NCI-H128 (cell line): ENCODE results near the gene SOCS1.
A peak's percentile ranks its signal among the peaks of the same experiment; 100 is the strongest.

Experiments used
- DNase-seq: peaks from one replicate; lab custom pipeline; 2025; ENCODE audit not compliant: unreplicated experiment; lab: John Stamatoyannopoulos, UW

SOCS1 gene

DNA sequence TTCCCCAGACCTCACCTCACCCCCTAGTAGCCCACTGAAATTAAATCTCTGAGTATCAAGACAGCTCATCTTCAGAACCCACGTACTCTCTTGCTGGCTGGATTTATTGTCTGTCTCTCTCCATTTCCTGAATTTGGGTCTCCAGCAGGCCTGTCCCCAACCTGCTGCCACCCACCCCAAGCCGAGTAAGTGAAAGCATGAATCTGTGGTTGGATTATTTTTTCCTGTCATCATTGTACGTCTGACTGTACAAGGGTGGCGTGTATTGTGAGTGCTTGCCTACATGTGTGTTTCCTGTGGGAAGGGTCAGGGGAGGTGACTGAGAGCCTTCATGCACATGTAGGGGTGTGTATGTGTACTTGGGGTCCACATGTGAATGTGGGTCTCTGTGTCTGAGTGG lies 7.7 kb upstream of the SOCS1 start:
- DNase-seq: no peak

DNA sequence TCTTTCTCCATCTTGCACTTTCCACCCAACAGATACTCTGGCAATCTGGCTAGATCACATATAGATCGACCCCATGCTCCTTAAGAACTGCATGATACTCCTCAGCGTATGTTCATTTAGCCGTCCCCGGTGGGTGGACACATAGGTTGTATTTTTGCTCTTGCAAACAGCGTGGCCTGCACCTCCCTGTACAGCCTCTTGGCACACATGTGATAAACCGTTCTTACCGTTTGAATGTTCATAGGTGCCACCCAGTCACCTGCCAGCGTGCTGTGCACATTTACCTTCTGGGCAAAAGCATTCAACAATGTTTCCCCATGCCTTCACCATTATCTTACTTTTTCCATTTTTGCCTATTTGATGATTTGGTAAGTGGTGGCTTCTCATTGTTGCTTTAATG lies 6.9 kb upstream of the SOCS1 start:
- DNase-seq: no peak

DNA sequence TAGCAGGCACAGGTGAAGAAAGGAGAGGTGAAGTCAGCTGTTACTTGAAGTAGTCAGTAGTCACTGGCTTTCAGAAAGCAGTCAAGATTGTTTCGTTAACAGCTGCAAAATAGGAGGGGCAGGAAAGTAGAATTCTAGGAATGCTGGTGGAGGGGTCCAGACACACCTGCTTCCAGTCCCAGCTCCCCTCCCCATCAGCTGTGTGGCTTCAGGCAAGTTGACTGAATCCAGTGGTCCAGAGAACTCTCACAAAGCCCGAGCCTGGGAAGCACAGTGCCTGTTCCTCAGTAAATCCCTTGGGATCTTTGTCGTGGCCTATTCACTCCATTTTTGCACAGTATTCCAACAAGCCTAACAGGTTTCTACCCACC lies 4.6 kb upstream of the SOCS1 start:
- DNase-seq: no peak

DNA sequence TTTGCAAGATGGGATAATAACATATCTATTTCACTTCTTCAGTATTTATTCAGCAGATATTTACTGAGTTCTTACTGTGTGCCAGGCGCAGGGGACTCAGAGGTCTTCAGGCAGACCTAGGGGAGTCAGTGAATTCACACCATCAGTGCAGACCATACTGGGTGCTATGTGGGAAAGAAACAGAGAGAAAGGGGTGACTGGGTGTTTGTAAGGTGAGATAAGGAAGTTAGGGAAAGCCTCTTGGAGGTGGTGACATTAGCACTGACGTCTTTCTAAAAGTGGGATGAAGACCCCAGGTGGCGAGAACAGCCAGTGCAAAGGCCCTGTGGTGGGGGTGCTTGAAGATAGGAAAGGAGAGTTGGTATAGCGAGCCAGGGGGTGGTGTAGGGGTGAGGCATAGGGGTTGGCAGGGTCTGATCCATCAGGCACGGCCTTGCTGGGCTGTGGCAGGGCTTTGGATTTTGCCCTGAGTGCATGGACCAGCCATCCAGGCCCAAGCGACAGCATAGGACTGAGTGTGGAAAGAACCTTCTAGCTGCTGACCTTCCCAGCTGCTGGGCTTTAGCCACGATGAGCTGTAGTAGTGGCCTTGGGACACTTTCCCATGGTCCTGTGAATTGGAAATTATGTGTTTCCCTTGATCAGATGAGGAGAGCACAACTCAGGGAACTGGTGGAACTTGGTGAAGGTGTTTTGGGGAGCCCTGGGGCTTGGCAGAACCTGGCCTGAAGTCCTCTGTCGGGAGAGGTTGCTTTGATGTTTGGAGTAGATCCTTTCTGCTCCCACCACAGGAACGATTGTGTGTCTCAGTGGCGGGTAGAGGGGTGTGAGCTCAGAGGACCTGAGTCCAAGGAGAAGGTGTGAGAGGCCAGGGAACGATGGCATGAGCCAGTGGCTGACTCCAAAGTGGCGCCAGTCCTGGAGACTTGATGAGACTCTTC lies 3.9 kb upstream of the SOCS1 start:
- no peak for DNase-seq

DNA sequence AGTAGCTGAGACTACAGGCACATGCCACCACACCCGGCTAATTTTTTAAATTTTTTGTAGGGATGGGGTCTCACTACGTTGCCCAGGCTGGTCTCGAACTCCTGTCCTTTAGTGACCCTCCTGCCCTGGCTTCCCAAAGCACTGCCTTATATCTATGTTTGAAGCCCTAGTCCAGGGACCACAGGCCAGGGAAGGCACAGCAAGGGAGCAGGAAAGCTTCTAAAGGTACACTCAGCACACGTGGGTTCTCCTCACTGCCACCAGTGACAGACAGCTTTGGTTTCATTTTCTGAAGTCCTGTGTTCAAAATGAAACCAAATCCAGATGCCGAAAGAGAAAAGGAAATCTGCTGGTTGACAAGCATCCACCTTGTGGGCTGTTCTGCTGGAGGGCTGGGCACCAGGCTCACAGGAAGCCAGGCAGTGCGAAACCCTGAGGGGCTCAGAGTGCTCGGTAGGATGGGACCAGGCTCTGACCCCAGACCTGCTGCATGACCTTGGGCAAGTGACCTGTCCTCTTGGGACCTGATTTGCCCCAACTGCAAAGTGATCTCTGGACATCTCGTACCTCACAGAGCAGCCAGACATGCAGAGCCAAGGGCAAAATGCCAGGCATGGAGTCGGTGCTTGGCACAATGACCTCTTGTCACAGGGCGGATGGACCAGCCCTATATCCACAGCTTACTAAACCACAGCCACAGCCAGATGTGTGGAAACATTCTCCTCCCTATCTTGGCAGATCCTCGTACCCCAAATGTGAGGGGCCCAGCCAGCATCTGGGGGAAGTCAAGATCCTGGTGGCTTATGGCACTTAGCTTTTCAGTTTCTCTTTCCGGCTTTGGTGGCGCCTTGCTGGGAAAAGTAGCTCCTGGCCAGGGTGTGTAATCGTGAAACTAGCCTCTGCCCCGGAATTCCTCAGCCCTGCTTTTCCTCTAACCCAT lies 2.8 kb upstream of the SOCS1 start:
- DNase-seq: no peak

DNA sequence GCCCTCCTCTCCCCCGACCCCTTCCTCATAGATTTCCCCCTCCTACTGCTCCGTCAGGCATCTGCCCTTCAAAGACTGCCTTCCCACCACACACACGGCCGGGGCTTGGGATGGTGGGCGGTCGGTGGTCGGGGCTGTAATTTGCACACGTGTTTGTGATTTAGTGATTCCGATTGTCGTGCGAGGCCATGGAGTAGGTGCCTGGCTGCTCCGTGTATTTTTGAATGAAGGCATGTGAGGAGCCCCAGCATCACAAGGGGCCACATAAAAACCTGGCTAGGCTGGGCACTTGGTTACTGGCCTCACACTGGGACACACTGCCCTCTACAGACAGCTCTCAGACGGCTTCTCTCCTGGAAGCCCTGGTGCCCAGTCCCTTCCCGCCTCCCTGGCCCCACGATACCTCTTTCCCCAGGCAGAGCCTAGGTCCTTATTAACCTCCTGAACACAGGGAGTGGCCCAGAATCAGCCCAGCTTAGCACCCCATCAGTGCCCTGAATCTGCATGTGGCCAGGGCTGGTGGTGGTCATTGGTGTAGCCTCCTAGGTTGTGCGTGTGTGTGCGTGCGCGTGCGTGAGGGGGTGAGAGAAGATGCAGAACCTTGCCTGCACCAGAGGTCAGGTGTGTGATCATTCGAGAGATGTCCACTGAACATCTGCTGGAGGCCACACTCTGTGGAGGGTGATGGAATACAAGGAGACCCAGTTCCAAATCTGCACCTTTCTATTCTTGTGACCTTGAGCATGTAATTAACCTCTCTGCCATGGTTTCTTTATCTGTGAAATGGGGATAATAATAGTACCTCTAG lies 1.3 kb upstream of the SOCS1 start:
- peak; percentile 13 for DNase-seq

DNA sequence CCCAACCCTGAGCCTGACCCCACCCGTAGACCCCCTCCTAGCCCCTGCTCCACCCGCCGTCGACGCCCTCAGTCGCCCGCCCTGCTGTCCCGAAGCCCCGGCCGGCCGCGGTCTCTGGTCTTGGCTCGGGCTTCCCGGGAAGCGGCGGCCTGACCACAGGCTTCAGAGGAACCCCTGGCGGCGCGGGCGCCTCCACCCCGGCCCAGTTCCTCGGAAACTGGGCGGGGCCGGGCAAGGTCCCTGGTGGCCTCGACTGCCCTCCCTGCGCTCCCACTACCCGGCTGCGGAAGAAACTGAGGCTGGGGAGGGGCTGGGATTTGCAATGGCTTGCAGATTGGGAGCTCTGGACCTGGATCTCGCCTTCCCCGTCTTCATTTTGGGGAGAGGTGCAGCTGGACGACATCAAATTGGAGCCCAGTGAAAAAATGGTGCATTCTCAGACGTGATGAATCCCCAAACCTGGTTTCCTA lies 692 bp upstream of the SOCS1 start:
- no peak for DNase-seq

DNA sequence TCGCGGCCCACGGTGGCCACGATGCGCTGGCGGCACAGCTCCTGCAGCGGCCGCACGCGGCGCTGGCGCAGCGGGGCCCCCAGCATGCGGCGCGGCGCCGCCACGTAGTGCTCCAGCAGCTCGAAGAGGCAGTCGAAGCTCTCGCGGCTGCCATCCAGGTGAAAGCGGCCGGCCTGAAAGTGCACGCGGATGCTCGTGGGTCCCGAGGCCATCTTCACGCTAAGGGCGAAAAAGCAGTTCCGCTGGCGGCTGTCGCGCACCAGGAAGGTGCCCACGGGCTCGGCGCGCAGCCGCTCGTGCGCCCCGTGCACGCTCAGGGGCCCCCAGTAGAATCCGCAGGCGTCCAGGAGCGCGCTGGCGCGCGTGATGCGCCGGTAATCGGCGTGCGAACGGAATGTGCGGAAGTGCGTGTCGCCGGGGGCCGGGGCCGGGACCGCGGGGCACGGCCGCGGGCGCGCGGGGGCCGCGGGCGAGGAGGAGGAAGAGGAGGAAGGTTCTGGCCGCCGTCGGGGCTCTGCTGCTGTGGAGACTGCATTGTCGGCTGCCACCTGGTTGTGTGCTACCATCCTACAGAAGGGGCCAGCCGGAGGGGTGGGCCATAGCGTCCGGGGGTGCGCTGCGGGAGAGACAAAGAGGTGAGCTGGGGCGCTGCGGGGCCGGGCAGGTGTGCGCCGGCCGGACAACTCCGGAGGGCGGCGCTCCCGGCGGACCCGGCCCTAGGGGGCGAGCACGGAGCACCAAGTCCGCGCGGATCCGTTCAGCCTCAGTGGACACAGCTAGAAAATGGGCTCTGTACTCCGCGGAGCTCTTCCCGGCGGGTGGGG lies 879 bp downstream of the SOCS1 start:
- no peak for DNase-seq

DNA sequence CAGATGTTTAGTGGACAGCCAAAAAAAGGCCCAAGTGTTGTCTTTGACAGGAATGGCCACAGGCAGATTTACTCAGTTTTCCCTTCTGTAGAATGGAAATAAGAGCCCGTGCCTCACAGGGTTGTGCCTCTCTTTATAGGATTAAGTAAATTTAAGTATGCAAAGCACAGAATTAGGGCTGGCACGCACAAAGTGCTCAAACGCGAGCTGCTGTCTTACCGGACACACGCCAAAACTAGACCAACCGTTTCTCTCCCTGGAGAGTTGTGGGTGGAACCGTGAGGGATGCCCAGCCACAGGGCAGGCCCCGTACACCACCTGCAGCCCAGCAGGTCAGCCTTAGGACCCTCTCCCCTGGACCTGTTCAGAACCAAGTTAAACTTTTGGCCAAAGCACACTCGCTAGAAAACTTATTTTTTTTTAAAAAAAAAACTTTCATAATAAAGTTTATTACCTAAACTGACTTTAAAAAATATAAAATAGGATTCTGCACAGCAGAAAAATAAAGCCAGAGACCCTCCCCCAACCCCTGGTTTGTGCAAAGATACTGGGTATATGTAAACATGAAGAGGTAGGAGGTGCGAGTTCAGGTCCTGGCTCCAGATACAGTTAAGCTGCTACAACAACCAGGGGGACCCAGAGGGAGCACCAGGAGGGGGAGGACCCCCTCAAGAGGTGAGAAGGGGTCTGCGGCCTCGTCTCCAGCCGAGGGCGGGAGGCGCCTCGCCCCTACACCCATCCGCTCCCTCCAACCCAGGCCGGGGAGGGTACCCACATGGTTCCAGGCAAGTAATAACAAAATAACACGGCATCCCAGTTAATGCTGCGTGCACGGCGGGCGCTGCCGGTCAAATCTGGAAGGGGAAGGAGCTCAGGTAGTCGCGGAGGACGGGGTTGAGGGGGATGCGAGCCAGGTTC lies 1.8 kb downstream of the SOCS1 start:
- no peak for DNase-seq

DNA sequence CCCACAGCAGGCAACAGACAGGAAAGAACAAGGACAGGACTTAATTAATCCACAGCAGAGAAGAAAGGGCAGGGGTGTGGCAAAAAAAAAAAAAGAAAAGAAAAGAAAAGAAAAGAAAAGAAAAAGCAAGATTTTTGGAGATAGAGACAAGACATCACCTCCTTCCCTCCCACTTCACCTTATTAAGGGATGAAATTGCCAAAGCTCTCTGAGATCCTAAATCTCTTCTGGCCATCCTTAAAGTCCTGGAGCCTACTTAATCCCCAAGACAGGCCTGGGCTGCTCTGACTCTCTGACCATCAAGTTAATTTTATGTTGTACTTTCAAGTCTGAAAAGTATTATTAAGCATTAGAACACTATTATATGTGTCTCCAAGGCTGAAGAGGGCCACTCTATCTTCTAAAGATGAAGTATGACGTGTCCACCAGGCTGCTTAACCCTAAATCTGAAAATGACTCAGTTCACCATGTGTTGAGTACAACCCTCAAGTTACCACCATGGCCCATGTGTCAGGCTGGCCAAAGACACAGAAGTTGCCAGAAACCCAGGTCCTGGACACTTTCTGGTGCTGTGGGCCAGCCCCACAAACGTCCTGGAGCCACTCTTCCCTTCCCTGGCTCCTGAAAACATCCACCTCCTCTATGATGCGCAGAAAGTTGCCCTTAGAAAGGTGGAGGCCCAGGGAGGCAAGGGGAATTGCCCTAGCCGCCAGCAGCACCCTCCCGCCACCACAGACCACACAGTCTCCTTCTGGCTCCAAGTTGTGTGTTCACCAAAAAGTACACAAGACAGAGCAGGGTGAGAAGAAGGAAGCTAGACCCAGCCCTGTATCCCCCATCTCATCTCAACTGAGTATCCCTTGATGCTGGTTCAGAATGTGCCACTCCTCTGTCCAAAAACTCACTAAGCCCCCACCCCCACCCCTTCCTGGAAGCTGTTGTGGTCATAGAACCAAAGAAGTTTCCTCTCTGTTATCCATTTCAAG lies 2.7 kb downstream of the SOCS1 start:
- DNase-seq: no peak

DNA sequence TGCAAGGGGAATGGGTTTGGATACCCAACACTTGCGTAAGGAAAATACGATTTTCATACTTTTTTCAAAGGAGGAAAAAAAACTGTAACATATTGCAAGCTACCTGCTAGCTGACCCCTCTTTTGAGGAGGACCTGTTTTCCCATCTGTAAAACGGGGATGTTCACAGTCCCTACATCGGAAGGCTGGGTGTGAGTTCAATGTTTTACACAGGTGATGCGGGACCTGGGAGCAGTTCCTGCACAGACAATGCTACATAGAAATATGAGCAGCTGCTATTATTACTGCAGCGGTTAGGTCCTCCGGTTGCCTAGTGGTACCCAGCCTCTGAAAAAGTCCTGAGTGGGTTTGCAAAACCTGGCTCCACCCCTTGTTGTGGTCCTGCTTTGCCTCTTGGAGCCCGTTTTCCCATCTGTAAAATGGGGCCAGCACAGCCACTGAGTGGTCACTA lies 3.5 kb downstream of the SOCS1 start:
- no peak for DNase-seq

DNA sequence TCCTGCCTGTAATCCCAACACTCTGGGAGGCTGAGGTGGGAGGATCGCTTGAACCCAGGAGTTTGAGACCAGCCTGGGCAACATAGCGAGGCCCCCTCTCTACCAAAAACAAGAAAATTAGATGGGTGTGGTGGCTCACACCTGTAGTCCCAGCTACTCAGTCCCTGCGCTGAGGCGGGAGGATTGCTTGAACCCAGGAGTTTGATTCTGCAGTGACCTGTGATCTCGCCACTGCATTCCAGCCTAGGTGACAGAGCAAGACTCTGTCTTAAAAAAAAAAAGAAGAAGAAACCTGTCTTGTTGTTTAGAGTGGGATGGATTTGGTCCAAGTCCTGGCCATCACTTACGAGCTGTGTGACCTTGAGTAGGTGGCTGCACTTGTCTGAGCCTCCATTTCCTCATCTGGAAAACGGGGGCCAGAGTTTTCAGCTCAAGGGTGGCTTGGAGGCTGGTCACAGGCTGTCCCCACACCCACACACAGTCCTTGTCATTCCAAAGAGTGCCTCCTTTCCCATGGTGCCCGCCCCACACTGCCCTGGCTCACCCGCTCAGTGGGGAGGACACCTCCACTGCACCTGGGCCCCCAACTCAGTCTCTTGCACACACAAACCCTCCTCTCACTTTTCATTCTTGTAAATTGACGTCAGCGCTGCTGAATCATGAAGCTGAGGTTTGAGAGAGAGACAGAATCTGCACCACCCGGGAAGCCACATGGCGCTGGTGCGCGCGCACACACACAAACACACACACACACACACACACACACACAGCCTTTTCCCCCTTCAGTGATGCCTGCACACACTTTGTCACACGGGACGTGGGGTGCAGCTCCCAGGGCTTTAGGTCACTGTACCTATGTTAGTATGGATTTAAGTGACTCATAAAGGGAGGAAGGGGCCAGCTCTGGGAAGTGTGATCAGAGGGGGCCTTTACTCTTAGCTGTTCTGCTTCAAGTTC lies 4.2 kb downstream of the SOCS1 start:
- no peak for DNase-seq

DNA sequence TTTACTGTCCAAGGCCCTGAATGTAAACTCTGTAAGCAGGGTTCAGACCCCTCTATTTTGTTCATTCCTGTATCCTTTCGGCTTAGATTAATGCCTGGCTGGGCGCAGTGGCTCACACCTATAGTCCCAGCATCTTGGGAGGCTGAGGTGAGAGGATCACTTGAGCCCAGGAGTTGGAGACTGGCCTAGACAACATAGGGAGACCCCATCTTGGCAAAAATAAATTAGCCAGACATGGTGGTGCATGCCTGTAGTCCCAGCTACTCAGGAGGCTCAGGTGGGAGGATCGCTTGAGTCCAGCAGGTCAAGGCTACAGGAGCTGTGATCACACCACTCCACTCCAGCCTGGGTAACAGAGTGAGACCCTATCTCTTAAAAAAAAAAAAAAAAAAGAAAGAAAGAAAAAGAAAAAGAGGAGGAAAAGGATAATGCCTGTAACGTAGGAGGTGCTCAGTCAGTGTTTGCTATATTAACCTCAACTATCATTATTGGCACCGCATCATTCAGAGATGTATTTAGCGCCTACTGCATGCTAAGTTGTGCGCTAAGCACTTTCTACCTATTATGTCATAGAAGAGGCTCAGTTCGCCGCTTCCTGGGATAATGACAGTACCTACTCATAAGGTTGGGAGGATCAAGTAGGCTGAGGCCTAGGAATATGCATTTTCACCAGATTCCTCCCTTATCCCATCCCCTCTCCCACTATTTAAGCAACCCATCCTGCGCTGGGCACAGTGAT lies 5.0 kb downstream of the SOCS1 start:
- no peak for DNase-seq

DNA sequence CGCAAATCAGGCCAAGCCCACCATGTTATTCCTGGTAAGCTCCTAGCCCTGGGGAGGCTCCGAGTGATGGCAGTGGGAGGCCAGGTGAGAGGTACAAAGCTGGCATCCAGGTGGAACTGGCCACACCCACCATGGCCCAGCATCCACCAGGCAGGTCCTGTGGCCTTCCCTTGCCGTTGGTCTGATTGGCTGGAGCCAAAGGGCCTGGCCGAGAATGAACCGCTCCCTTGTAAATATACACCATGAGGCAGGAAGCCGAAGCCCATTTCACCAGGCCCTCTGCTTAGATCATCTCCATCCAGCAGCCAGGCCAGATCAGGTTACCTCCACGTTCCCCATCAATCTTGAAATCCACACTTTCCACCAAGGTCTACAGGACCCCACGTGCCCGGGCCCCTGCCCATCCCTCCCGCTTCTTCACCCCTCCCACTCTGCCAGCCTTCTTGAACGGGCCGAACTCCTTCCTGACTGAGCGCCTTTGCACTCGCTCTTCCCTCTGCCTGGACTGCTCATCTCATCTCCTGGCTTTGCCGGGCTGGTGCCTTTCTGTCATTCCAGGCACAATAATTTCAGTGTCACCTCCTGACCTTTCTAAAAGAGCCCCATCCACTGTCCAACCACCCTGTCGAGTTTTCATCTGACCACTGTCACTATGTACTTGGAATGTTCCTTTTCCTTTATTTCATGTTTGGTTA lies 5.8 kb downstream of the SOCS1 start:
- DNase-seq: no peak
